HEK293 (cell line): ENCODE results near the gene CST9.

Source experiments
- CTCF ChIP-seq: fragments of 450-650 bp; formaldehyde crosslinking; IDR thresholded peaks from 2 replicates; pipeline ENCODE4 v1.5.1; 2016; ENCODE audit warnings: missing biosample characterization, missing genetic modification characterization
- HOXA7 ChIP-seq: sonication (generic); formaldehyde crosslinking; IDR thresholded peaks from 2 replicates; pipeline ENCODE4 v1.8.1; 2022; ENCODE audit warnings: missing genetic modification reagents, borderline replicate concordance
- OSR2 ChIP-seq: fragments of 450-650 bp; formaldehyde crosslinking; IDR thresholded peaks from 2 replicates; pipeline ENCODE4 v1.5.1; 2016; ENCODE audit warnings: missing biosample characterization, missing genetic modification characterization
- SP3 ChIP-seq: fragments of 450-650 bp; formaldehyde crosslinking; IDR thresholded peaks from 2 replicates; pipeline ENCODE4 v1.5.1; 2016; ENCODE audit warnings: missing biosample characterization, missing genetic modification characterization
- ZNF24 ChIP-seq: fragments of 450-650 bp; formaldehyde crosslinking; IDR thresholded peaks from 2 replicates; pipeline ENCODE4 v1.5.1; 2016; ENCODE audit warnings: missing biosample characterization, missing genetic modification characterization
- ZNF350 ChIP-seq: fragments of 450-650 bp; formaldehyde crosslinking; IDR thresholded peaks from 2 replicates; pipeline ENCODE4 v1.5.0; 2017; ENCODE audit warnings: missing biosample characterization, mild to moderate bottlenecking, missing genetic modification characterization
- ZNF510 ChIP-seq: fragments of 450-650 bp; formaldehyde crosslinking; IDR thresholded peaks from 2 replicates; pipeline ENCODE4 v1.5.1; 2018; ENCODE audit warnings: mild to moderate bottlenecking, missing genetic modification characterization, missing biosample characterization; ENCODE audit not compliant: insufficient replicate concordance
- ZSCAN30 ChIP-seq: fragments of 450-650 bp; IDR thresholded peaks from 2 replicates; pipeline ENCODE4 v1.5.1; 2018; ENCODE audit warnings: missing biosample characterization, mild to moderate bottlenecking, missing genetic modification characterization, moderate library complexity
- TF ChIP-seq, protein P1 (sequence below): fragments of 450-650 bp; formaldehyde crosslinking; IDR thresholded peaks from 2 replicates; pipeline ENCODE4 v1.5.1; 2016; ENCODE audit warnings: missing biosample characterization, missing genetic modification characterization
- TF ChIP-seq, protein P2 (sequence below): fragments of 450-650 bp; formaldehyde crosslinking; IDR thresholded peaks from 2 replicates; pipeline ENCODE4 v1.5.1; 2016; ENCODE audit warnings: missing biosample characterization, missing genetic modification characterization
- TF ChIP-seq, protein P3 (sequence below): fragments of 450-650 bp; formaldehyde crosslinking; optimal IDR thresholded peaks from 2 replicates; pipeline ENCODE3; 2016; ENCODE audit warnings: missing biosample characterization, mild to moderate bottlenecking, missing genetic modification characterization

GRCh38 chr20:23570178-23570760 is 35.4 kb downstream of the CST9 start:
- TF ChIP-seq ZNF350 (tag by site-specific recombination) (no peak), CTCF (tag by site-specific recombination) (no peak), ZSCAN30 (tag by site-specific recombination) (no peak), OSR2 (no peak), ZNF510 (tag by site-specific recombination) (no peak), ZNF24 (tag by site-specific recombination) (no peak), HOXA7 (no peak), SP3 (tag by site-specific recombination) (no peak)
- TF ChIP-seq, protein P1, sequence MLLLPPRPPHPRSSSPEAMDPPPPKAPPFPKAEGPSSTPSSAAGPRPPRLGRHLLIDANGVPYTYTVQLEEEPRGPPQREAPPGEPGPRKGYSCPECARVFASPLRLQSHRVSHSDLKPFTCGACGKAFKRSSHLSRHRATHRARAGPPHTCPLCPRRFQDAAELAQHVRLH (tag by site-specific recombination), result no peak
- TF ChIP-seq, protein P2, sequence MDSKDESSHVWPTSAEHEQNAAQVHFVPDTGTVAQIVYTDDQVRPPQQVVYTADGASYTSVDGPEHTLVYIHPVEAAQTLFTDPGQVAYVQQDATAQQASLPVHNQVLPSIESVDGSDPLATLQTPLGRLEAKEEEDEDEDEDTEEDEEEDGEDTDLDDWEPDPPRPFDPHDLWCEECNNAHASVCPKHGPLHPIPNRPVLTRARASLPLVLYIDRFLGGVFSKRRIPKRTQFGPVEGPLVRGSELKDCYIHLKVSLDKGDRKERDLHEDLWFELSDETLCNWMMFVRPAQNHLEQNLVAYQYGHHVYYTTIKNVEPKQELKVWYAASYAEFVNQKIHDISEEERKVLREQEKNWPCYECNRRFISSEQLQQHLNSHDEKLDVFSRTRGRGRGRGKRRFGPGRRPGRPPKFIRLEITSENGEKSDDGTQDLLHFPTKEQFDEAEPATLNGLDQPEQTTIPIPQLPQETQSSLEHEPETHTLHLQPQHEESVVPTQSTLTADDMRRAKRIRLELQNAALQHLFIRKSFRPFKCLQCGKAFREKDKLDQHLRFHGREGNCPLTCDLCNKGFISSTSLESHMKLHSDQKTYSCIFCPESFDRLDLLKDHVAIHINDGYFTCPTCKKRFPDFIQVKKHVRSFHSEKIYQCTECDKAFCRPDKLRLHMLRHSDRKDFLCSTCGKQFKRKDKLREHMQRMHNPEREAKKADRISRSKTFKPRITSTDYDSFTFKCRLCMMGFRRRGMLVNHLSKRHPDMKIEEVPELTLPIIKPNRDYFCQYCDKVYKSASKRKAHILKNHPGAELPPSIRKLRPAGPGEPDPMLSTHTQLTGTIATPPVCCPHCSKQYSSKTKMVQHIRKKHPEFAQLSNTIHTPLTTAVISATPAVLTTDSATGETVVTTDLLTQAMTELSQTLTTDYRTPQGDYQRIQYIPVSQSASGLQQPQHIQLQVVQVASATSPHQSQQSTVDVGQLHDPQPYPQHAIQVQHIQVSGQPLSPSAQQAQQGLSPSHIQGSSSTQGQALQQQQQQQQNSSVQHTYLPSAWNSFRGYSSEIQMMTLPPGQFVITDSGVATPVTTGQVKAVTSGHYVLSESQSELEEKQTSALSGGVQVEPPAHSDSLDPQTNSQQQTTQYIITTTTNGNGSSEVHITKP, result no peak
- TF ChIP-seq, protein P3, sequence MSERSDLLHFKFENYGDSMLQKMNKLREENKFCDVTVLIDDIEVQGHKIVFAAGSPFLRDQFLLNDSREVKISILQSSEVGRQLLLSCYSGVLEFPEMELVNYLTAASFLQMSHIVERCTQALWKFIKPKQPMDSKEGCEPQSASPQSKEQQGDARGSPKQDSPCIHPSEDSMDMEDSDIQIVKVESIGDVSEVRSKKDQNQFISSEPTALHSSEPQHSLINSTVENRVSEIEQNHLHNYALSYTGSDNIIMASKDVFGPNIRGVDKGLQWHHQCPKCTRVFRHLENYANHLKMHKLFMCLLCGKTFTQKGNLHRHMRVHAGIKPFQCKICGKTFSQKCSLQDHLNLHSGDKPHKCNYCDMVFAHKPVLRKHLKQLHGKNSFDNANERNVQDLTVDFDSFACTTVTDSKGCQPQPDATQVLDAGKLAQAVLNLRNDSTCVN, result no peak
